GM18526 (cell line): Measurements from ENCODE around the gene TAF4.

Experiments used
- POLR2A ChIP-seq: IDR thresholded peaks from 3 replicates; pipeline ENCODE4 v1.6.1; 2011; ENCODE audit not compliant: insufficient read length; ENCODE audit errors: extremely low read depth

Gene TAF4

DNA sequence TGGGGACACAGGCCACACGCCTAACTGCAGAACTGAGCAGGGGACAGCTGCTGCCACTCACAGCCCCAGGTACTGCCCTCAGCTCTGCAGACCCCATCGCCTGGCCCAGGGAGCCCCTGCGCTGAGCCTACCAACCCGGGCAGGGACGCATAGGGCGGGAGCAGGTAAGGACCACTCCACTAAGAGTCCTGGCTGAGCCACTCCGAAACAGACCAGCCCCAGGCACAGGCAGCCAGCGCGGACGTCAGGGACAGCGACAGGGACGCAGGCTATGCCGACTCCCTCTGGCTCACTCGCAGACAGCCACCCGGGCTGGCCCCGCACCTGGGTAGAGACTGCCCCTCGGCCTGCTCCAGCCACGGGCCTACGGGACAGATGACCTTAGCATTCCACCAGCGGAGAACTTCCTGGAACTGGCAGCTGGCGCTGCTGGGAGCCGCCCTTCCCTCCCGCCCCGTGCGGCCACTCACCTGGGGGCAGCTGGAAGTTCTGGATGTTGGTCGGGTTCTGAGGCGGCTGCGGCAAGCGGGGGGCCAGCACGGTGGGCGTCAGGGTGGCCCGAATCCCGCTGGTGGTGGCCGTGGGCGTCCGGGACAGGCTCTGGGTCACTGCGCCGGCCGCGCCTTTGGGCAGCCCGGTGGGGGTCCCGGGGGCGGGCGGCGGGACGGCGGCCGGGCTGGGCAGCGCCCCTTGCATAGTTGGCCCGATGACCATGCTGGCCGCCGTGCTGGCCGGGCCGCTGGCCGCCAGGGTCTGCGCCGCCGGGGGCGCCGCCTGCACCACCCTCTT, 1.5 kb downstream of the TAF4 start:
- no peak for TF ChIP-seq POLR2A

- no peak for TF ChIP-seq POLR2A
Measured at GRCh38 chr20:62063315-62063980, 2.2 kb downstream of the TAF4 start.

DNA sequence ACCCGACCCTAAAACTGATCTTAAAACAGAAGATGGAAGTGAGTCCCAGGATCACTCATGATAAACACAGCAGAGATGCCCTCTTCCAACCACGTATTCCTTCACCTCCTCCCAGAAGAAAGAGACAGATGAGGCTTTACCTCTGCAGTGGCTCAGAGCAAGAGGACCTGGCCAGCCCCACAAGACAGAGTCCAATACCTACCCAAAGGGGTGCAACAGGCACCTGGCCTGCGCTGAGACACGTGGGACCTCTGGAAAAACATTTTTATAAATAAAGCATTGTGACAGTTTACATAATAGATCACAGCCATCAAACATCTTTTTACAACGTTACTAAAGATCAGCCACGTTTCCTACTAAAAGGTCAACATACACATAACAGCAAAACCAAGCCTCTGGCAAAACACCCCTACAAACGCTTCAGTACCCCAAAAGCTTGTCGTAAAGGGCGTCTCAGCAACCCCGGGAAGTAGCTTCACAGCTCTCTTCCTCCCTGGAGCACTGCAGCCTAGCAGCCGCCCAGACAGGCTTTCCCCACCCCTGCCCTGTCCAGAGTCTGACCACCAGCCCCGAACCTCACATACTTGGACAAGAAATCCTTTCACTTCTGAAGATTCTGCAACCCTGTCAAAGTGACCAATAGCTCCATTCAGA, 2.9 kb downstream of the TAF4 start:
- no peak for TF ChIP-seq POLR2A

GRCh38 chr20:62061851-62062423, 3.7 kb downstream of the TAF4 start:
- no peak for TF ChIP-seq POLR2A

- TF ChIP-seq POLR2A: no peak
Measured at GRCh38 chr20:62060631-62061541, 4.8 kb downstream of the TAF4 start.

DNA sequence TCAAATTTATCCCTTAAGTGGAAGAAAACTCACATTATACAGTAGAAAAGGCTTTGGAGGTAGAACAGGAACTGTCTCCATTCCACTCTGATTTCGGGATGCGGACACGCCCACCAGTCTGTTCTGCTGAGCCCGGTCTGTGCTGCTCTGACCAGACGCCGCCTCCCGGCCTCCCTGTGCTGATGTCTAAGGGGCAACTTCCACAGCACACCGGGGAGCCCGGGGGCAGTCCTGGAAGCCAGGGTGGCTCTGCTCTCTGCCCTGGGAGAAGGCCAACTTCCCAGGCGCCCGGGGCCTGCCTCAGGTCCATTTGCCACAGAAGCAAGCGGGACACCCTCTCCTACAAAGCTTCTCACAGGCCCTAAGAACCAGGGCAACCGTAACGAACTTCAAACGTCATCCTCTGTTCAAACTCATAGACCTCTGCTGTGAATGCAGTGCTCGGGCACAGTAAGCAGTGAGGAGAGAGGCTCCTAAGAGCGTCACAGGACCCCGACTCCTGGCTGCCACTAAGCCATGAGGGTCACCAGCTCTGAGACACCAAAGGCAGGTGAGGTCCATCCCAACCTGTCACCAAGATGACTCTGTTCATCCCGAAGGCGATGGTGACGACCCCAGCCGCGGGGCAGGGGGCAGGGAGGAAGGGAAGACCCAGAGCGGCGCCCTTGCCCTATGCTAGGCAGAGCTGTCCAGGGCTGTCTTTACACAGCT, 5.6 kb downstream of the TAF4 start:
- no peak for TF ChIP-seq POLR2A

GRCh38 chr20:62059401-62059800, 6.3 kb downstream of the TAF4 start:
- no peak for TF ChIP-seq POLR2A

DNA sequence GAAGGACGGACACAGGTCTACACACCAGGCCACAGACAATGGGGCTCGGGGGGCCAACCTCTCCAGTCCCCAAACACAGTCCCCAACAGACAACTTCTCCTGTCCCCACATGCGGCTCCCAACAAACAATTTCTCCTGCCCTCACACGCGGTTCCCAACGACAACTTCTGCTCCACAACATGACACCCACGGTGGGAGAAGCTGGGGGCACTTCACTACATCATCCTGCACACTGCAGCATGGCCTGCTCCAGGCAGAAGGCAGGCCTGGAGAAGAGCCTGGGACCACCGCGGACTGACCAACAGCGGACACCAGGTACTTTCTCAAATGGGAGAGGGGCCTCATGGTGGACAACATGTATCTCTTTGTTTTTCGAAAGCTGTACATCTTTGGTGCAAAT, 6.7 kb downstream of the TAF4 start:
- TF ChIP-seq POLR2A: no peak

DNA sequence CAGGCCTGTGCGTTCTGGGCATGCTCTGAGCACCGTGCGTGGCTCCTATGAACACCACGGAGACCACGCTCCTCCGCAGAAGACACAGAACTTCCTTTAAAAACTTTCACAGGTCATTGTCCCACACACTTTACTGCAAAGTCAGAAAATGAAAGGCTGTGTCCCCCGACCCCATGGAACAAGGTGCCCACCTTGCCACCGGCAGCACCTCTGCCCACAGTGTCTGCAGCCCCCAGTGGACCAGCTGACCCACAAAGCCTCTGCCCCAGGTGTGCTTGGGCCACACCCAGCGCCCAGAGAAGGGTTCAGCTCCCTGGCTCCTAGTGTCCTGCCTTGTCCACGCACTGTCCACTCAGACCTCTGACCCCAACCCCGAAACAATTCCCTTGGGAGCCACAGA, 8.7 kb downstream of the TAF4 start:
- no peak for TF ChIP-seq POLR2A

- TF ChIP-seq POLR2A: no peak
Measured at GRCh38 chr20:62056377-62056776, 9.3 kb downstream of the TAF4 start.

GRCh38 chr20:62055106-62055861, 10.4 kb downstream of the TAF4 start:
- TF ChIP-seq POLR2A: no peak

- no peak for TF ChIP-seq POLR2A
Measured at GRCh38 chr20:62054451-62054953, 11.2 kb downstream of the TAF4 start.

DNA sequence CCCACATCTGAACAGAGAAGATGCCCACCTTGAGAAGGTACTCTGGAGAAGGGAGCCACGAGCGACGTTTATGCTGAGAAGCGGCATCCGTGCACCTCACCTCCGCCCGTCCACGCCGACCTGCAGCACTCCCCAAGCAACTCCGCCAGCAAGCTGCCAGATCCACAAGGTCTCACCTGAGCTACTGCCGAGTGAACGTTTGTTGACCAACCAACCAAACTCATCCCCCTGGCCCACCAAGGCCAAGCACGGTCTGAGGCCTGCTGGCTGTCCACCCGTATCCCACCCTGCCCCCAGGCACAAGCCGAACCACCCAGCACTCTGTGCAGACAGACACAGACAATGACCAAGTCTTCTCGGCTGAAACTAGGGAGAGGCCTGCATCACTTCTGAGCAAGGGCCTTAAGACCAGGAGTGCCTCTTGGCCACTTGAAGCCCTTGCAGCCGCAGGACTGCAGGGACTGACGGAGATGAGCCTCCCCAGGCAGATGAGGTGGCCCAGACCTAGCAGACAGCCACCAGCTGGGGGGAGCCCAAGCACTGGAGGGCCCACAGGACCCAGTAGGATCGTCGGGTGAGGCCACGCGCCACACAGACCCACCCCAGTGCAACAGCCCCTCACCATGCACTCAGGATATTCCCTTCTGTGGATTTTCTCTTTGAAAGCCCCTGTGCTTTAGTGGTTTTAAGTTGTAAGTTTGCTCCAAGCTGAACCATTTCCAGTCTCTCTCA, 12.1 kb downstream of the TAF4 start:
- TF ChIP-seq POLR2A: no peak
